ENCODE results near the gene HRH3.

Gene HRH3

GRCh38 chr20:62197801-62198200 lies 22.3 kb downstream of the HRH3 start:
- no peak for DNase-seq (ENCODE audit: low read depth)

- no peak for DNase-seq (ENCODE audit: low read depth)
These were observed 22.8 kb downstream of the HRH3 start for GRCh38 chr20:62197311-62197710.

- no peak for DNase-seq (ENCODE audit: low read depth)
These were observed 23.8 kb downstream of the HRH3 start for GRCh38 chr20:62196286-62196685.

- DNase-seq (ENCODE audit: low read depth), result no peak
These were observed 24.3 kb downstream of the HRH3 start for GRCh38 chr20:62195736-62196135.

GRCh38 chr20:62195075-62195405 lies 25.0 kb downstream of the HRH3 start:
- no peak for DNase-seq (ENCODE audit: low read depth)

- DNase-seq (ENCODE audit: low read depth), result no peak
These were observed 26.7 kb downstream of the HRH3 start for GRCh38 chr20:62193079-62194025.

GRCh38 chr20:62192635-62193034 lies 27.4 kb downstream of the HRH3 start:
- no peak for DNase-seq (ENCODE audit: low read depth)

- no peak for DNase-seq (ENCODE audit: low read depth)
These were observed 28.1 kb downstream of the HRH3 start for GRCh38 chr20:62191781-62192559.

- DNase-seq (ENCODE audit: low read depth), result no peak
These were observed 29.3 kb downstream of the HRH3 start for GRCh38 chr20:62190639-62191411.

- no peak for DNase-seq (ENCODE audit: low read depth)
These were observed 32.9 kb downstream of the HRH3 start for GRCh38 chr20:62186887-62187866.

- no peak for DNase-seq (ENCODE audit: low read depth)
These were observed 34.0 kb downstream of the HRH3 start for GRCh38 chr20:62186096-62186426.

GRCh38 chr20:62183426-62184142 lies 36.5 kb downstream of the HRH3 start:
- DNase-seq (ENCODE audit: low read depth), result no peak

- peak; percentile 84 for DNase-seq (ENCODE audit: low read depth)
These were observed 37.3 kb downstream of the HRH3 start, which contains the start of gene MTG2 for GRCh38 chr20:62182469-62183425. TSS of gene MTG2 (plus strand) at chr20:62183028. CDS start at chr20:62193421, 10,393 bp downstream.

GRCh38 chr20:62181808-62182207 lies 38.3 kb downstream of the HRH3 start:
- no peak for DNase-seq (ENCODE audit: low read depth)

GRCh38 chr20:62179162-62179504 lies 40.9 kb downstream of the HRH3 start:
- no peak for DNase-seq (ENCODE audit: low read depth)

GRCh38 chr20:62178316-62179161 lies 41.5 kb downstream of the HRH3 start:
- no peak for DNase-seq (ENCODE audit: low read depth)

GRCh38 chr20:62177307-62177706 lies 42.8 kb downstream of the HRH3 start:
- no peak for DNase-seq (ENCODE audit: low read depth)

GRCh38 chr20:62176866-62177265 lies 43.2 kb downstream of the HRH3 start:
- DNase-seq (ENCODE audit: low read depth), result no peak

GRCh38 chr20:62175711-62176110 lies 44.4 kb downstream of the HRH3 start:
- no peak for DNase-seq (ENCODE audit: low read depth)
